ENCODE results near the gene PTMA.

GRCh38 chr2:231725476-231725875 is 17.2 kb downstream of the PTMA start:
- TF ChIP-seq, protein P1, sequence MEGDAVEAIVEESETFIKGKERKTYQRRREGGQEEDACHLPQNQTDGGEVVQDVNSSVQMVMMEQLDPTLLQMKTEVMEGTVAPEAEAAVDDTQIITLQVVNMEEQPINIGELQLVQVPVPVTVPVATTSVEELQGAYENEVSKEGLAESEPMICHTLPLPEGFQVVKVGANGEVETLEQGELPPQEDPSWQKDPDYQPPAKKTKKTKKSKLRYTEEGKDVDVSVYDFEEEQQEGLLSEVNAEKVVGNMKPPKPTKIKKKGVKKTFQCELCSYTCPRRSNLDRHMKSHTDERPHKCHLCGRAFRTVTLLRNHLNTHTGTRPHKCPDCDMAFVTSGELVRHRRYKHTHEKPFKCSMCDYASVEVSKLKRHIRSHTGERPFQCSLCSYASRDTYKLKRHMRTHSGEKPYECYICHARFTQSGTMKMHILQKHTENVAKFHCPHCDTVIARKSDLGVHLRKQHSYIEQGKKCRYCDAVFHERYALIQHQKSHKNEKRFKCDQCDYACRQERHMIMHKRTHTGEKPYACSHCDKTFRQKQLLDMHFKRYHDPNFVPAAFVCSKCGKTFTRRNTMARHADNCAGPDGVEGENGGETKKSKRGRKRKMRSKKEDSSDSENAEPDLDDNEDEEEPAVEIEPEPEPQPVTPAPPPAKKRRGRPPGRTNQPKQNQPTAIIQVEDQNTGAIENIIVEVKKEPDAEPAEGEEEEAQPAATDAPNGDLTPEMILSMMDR (conservative IDR thresholded peaks at IDR 0.05; ENCODE audit: low read depth, low read length), result no peak
- TF ChIP-seq, protein P2, sequence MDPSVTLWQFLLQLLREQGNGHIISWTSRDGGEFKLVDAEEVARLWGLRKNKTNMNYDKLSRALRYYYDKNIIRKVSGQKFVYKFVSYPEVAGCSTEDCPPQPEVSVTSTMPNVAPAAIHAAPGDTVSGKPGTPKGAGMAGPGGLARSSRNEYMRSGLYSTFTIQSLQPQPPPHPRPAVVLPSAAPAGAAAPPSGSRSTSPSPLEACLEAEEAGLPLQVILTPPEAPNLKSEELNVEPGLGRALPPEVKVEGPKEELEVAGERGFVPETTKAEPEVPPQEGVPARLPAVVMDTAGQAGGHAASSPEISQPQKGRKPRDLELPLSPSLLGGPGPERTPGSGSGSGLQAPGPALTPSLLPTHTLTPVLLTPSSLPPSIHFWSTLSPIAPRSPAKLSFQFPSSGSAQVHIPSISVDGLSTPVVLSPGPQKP (IDR thresholded peaks at IDR 0.05; ENCODE audit: borderline replicate concordance, low read depth, low read length), result no peak
- TF ChIP-seq SMC3 (IDR thresholded peaks at IDR 0.05; ENCODE audit: low read depth, low read length) (no peak), MXI1 (IDR thresholded peaks at IDR 0.05; ENCODE audit: borderline replicate concordance, low read depth, low read length) (no peak), RAD21 (IDR thresholded peaks at IDR 0.05; ENCODE audit: low read length) (no peak), USF2 (IDR thresholded peaks at IDR 0.05; ENCODE audit: low read depth, low read length) (no peak), POLR2A (IDR thresholded peaks at IDR 0.05; ENCODE audit: low read depth, low read length) (no peak), BHLHE40 (IDR thresholded peaks at IDR 0.05; ENCODE audit: low read depth, low read length) (no peak), MAZ (IDR thresholded peaks at IDR 0.05; ENCODE audit: borderline replicate concordance, low read depth, low read length) (no peak), CEBPB (IDR thresholded peaks at IDR 0.05; ENCODE audit: low read depth, low read length) (no peak), MAFK (IDR thresholded peaks at IDR 0.05; ENCODE audit: low read depth, low read length) (no peak), NFE2L2 (IDR thresholded peaks at IDR 0.05; ENCODE audit: low read depth, low read length) (no peak), FOS (IDR thresholded peaks at IDR 0.05; ENCODE audit: low read depth, low read length) (no peak)

Data from IMR-90 (cell line).